Thyroid gland (tissue), 4 donors: ENCODE data around the gene TRAPPC2L. TPM values are rescaled to one million over a fixed set of nuclear protein-coding genes. Genes with fewer than 3 reads are reported as not detected.

Experiments used
- DNase-seq, 2 donors: peaks; one replicate each; pipeline ENCODE4 v3.0.0-alpha.2; 2019
- H3K27ac ChIP-seq, 3 donors: fragments of 200-600 bp; sonication (generic); 1 replicate in 2 of 3; 2 replicates in 1 of 3; pipeline ENCODE4 v1.5.1; 2016 to 2019; ENCODE audit warnings: mild to moderate bottlenecking in 1 of 3, moderate library complexity in 1 of 3
- H3K27me3 ChIP-seq: fragments of 200-600 bp; sonication (generic); one replicate; pipeline ENCODE4 v1.5.1; 2019
- H3K36me3 ChIP-seq, 2 donors: fragments of 200-600 bp; sonication (generic); one replicate each; pipeline ENCODE4 v1.5.1; 2016 to 2019
- H3K4me1 ChIP-seq, 2 donors: fragments of 200-600 bp; sonication (generic); one replicate each; pipeline ENCODE4 v1.5.1; 2017 to 2019
- H3K4me3 ChIP-seq, 3 donors: fragments of 200-600 bp; sonication (generic); replicated peaks in 1 of 3; 1 replicate in 2 of 3; 2 replicates in 1 of 3; pipeline ENCODE4 v1.5.1; 2016; ENCODE audit warnings: mild to moderate bottlenecking in 1 of 3
- H3K9me3 ChIP-seq: fragments of 200-600 bp; sonication (generic); one replicate; pipeline ENCODE4 v1.5.1; 2017
- POLR2A ChIP-seq, 2 donors: fragments of 450-650 bp; IDR thresholded peaks; one replicate each; pipeline ENCODE4 v1.6.1; 2017; ENCODE audit warnings: antibody characterized with exemption in 2 of 2, mild to moderate bottlenecking in 2 of 2, moderate library complexity in 1 of 2
- WGBS, 2 donors: methylation state at CpG; one replicate each; pipeline ENCODE4 v1.1.5; 2017; 5-methylcytosine and 5-hydroxymethylcytosine counted together
- intact Hi-C: fragments of 100-400 bp; cut with DNase I; formaldehyde crosslinking; loops from one replicate; pipeline ENCODE4 v1.15.1; 2023
- total RNA-seq, 4 donors: library from RNA; depleted of rRNA; stranded (reverse); fragments of >200 nt; gene quantifications; one replicate each; pipeline ENCODE4 v1.2.3, GENCODE V29; 2016
- TF ChIP-seq, protein P1 (sequence below), 6 experiments: fragments of 200-600 bp in 3 of 6; fragments of 450-650 bp in 3 of 6; sonication (generic) in 3 of 6; IDR thresholded peaks; one replicate each; pipeline ENCODE4 v1.5.1; 2016 to 2019; ENCODE audit warnings: antibody characterized with exemption in 6 of 6, mild to moderate bottlenecking in 2 of 6, inconsistent platforms in 1 of 6, moderate library complexity in 1 of 6

TRAPPC2L gene
- total RNA-seq, 4 donors from 2014 or later = 18.9 to 50.4 (median 43.8) TPM

DNA sequence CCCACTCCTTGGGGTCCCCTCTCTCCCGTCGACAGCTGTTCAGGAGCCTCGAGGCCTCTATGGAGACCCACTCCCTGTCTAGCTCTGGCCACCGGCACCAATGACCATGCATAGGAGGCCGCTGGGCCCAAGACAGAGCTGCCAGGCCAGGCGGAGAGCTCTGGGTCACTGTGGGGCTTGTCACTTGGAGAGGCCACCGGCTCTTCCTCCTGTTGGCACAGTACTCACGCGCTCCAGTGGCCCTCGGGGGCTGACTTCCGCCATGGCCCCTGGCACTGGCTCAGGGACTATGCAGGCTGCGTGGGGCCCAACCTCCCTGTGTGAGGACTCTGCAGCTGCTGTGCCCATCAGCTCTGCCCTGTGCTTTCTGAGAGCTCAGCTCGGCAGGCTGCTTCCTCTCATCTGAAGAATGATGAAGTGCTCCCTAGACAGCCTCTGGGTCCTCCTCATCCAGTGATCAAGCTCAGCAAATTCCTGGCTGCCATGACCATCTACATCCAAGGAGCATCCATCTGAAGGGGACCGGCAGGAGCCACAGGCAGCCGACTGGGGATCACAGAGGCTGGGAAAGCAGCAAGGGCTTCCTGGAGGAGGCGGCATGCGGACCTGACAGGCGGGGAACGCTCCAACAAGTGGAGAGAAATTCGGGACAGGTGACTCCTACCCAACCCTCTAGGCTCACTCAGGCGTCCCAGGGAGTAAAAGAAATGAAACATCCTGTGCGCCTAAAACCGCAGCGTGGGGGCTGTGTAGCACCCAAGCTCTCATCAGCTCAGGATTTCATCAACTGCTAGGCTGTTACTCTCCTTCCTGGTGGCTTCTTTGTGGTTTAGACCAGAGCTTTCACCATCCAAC lies 17.0 kb upstream of the TRAPPC2L start:
- no peak overlapping the region for H3K27ac ChIP-seq
- no peak for DNase-seq
- TF ChIP-seq, protein P1, sequence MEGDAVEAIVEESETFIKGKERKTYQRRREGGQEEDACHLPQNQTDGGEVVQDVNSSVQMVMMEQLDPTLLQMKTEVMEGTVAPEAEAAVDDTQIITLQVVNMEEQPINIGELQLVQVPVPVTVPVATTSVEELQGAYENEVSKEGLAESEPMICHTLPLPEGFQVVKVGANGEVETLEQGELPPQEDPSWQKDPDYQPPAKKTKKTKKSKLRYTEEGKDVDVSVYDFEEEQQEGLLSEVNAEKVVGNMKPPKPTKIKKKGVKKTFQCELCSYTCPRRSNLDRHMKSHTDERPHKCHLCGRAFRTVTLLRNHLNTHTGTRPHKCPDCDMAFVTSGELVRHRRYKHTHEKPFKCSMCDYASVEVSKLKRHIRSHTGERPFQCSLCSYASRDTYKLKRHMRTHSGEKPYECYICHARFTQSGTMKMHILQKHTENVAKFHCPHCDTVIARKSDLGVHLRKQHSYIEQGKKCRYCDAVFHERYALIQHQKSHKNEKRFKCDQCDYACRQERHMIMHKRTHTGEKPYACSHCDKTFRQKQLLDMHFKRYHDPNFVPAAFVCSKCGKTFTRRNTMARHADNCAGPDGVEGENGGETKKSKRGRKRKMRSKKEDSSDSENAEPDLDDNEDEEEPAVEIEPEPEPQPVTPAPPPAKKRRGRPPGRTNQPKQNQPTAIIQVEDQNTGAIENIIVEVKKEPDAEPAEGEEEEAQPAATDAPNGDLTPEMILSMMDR (IDR thresholded peaks at IDR 0.05) = no peak
- TF ChIP-seq POLR2A (IDR thresholded peaks at IDR 0.05) = no peak
- no peaks in the 10 kb centered on the region for H3K9me3 ChIP-seq
- H3K36me3 ChIP-seq = peaks cover 8 to 10% of the 10 kb centered on the region in 2 donors
- no peaks in the 10 kb centered on the region for H3K4me1 ChIP-seq
- H3K4me3 ChIP-seq = no peak overlapping the region
- no peaks in the 10 kb centered on the region for H3K27me3 ChIP-seq
- intact Hi-C loops = no loop called here
- 91 to 93% methylated on average over 12 to 16 of the region's 24 CpGs for WGBS, 2 donors

DNA sequence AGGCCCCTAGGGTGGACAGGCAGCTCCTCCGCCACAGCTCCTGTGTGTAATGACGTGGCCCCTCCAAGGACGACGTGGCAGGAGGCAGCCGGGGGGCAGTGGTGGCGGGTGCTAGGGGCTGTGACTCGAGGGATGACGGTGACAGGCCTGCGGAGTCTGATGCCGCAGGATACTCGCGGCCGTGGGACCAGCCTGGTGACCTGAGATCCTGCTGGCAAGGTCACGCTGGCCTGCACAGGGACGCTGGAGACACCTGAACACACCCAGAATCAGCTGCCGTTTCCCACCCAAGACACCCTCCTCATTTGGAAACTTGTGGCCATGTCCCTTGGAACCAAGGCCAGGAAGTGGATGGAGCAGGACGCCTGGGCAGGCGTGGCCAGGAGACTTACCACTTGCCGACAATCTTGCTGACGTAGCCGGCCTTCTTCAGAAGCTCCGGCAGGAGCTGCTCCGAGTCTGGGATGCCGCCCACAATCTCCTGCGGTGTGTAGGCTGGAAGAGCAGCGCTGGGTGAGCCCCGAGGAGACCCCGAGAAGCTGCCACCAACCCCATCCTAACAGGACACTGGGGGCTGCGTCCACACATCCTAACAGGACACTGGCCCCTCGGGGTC lies 16.2 kb upstream of the TRAPPC2L start:
- TF ChIP-seq, protein P1 (IDR thresholded peaks at IDR 0.05) = no peak
- TF ChIP-seq POLR2A (IDR thresholded peaks at IDR 0.05) = no peak
- peaks cover 8 to 10% of the 10 kb centered on the region in 2 donors for H3K36me3 ChIP-seq
- no peak overlapping the region for H3K27ac ChIP-seq
- H3K9me3 ChIP-seq = no peaks in the 10 kb centered on the region
- H3K27me3 ChIP-seq = no peaks in the 10 kb centered on the region
- 95 to 98% methylated on average over 19 to 29 of the region's 30 CpGs for WGBS, 2 donors
- intact Hi-C loops = no loop called here
- no peak for DNase-seq
- H3K4me1 ChIP-seq = no peaks in the 10 kb centered on the region
- no peak overlapping the region for H3K4me3 ChIP-seq

DNA sequence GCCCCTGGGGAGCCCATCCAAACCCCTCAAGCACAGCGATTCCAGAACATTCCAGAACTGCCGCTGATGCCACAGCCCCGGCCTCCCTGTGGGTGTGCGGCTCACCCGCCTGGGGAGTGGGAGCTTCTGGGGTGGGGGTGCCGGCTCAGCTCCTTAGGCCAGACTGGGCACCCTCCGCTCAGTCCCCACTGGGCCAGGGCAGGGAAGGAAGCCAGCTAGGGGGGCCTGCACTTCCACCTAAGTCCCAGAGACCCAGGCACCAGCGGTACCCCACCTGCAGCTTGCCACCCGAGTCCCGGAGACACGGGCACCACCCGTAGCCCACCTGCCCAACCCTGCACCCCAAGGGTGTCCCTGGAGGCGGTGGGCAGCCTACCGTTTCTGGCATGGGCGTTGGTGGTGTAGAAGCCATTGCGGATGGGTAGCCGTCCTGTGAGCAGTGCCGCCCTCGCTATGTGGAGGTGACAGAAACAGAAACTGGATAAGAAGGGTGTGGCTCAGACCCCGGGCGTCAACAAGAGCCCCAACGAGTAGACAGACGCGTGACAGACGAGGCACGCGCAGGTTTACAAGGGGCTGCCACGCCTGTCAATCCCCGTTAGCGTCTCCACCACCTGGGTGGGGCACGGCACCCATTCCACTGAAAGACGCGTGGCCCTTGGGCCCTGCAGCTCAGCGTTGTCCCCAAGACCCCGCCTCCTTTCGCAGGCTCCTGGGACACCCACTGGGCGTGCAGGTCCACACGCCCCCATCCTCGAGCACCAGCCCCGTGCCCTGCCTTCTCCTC lies 15.2 kb upstream of the TRAPPC2L start:
- TF ChIP-seq, protein P1 (IDR thresholded peaks at IDR 0.05) = no peak
- TF ChIP-seq POLR2A (IDR thresholded peaks at IDR 0.05) = no peak
- Histone ChIP-seq H3K4me3 (no peak overlapping the region), H3K27ac (no peak overlapping the region), H3K9me3 (no peaks in the 10 kb centered on the region), H3K36me3 (peaks cover 8 to 10% of the 10 kb centered on the region in 2 donors), H3K27me3 (no peaks in the 10 kb centered on the region), H3K4me1 (no peaks in the 10 kb centered on the region)
- DNase-seq = no peak
- intact Hi-C loops = no loop called here
- 93 to 95% methylated on average over 28 to 33 of the region's 40 CpGs for WGBS, 2 donors

DNA sequence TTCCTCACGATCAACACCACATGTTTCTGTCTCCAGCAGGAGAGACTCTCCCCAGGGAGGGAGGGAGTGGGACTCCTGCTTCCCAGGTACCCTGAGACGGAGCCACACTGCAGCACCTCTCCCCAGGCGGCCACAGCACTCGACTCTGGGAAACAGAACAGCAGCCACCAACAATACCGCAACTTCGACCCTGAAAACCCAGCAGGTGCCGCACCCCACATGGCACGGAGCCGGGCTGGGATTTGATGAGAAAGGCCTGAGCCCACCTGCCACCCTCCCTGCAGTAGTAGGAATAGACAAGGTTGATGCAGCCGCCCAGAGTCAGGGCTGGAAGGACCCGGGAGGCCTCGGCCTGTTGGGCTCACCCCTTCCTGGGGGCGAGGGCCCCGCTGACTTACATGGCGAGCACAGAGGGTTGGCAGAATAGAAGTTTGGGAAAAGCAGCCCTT lies 14.6 kb upstream of the TRAPPC2L start:
- intact Hi-C loops = no loop called here
- H3K36me3 ChIP-seq = peaks cover 8 to 10% of the 10 kb centered on the region in 2 donors

More for the DNA sequence above, 14.6 kb upstream of the TRAPPC2L start:
- DNase-seq = no peak
- WGBS, 2 donors = 85 to 95% methylated on average over 2 to 11 of the region's 15 CpGs
- Histone ChIP-seq H3K27me3 (no peaks in the 10 kb centered on the region), H3K4me3 (no peak overlapping the region), H3K4me1 (no peaks in the 10 kb centered on the region), H3K27ac (no peak overlapping the region), H3K9me3 (no peaks in the 10 kb centered on the region)
- TF ChIP-seq POLR2A (IDR thresholded peaks at IDR 0.05) = no peak
- TF ChIP-seq, protein P1 (IDR thresholded peaks at IDR 0.05) = no peak
